ENCODE data around the gene RHOJ. TPM values are rescaled to one million over a fixed set of nuclear protein-coding genes. Genes with fewer than 3 reads are reported as not detected.

Gene RHOJ
- total and polyA plus RNA-seq, 4 donors, result 1.0 to 1.7 (median 1.2) TPM

- 91% methylated on average over 5 of the region's 5 CpGs for WGBS
- no peak for DNase-seq (ENCODE audit: low spot score)
- no peaks in the 10 kb centered on the region for H3K36me3 ChIP-seq (ENCODE audit: control insufficient read depth in 4 of 4, insufficient read depth in 3 of 4, low read depth in 1 of 4, low read length in 3 of 4)
- no peak for TF ChIP-seq YY1 (IDR thresholded peaks at IDR 0.05)
- TF ChIP-seq FOXA1 (IDR thresholded peaks at IDR 0.05), result no peak
- H3K9me3 ChIP-seq (ENCODE audit: control insufficient read depth in 4 of 4, low read length in 3 of 4), result peaks cover 0 to 1% (median 0%) of the 10 kb centered on the region in 4 donors
- no peak overlapping the region for H3K4me3 ChIP-seq (ENCODE audit: low read depth in 1 of 3, low read length in 3 of 3)
- no peaks in the 10 kb centered on the region for H3K27me3 ChIP-seq (ENCODE audit: control insufficient read depth in 4 of 4, insufficient read depth in 4 of 4, low read length in 3 of 4)
- no peak overlapping the region for H3K9ac ChIP-seq (ENCODE audit: low read depth in 1 of 2, low read length in 2 of 2)
- H3K4me1 ChIP-seq (ENCODE audit: control insufficient read depth in 4 of 4, insufficient read depth in 4 of 4, low read length in 3 of 4), result no peaks in the 10 kb centered on the region
- no peak overlapping the region for H3K27ac ChIP-seq (ENCODE audit: low read depth in 1 of 2, low read length in 2 of 2)
Observed at GRCh38 chr14:63268771-63269170, 64.5 kb downstream of the RHOJ start.

- Histone ChIP-seq H3K36me3 (ENCODE audit: control insufficient read depth in 4 of 4, insufficient read depth in 3 of 4, low read depth in 1 of 4, low read length in 3 of 4) (no peaks in the 10 kb centered on the region), H3K4me3 (ENCODE audit: low read depth in 1 of 3, low read length in 3 of 3) (no peak overlapping the region), H3K27ac (ENCODE audit: low read depth in 1 of 2, low read length in 2 of 2) (no peak overlapping the region), H3K9ac (ENCODE audit: low read depth in 1 of 2, low read length in 2 of 2) (no peak overlapping the region), H3K4me1 (ENCODE audit: control insufficient read depth in 4 of 4, insufficient read depth in 4 of 4, low read length in 3 of 4) (no peaks in the 10 kb centered on the region), H3K27me3 (ENCODE audit: control insufficient read depth in 4 of 4, insufficient read depth in 4 of 4, low read length in 3 of 4) (no peaks in the 10 kb centered on the region), H3K9me3 (ENCODE audit: control insufficient read depth in 4 of 4, low read length in 3 of 4) (peaks cover 0 to 1% (median 0%) of the 10 kb centered on the region in 4 donors)
- no peak for TF ChIP-seq SP1 (IDR thresholded peaks at IDR 0.05)
- TF ChIP-seq HNF4A (conservative IDR thresholded peaks at IDR 0.05), result no peak
- no peak for TF ChIP-seq GABPA (IDR thresholded peaks at IDR 0.05 in 1 of 2, conservative IDR thresholded peaks at IDR 0.05 in 1 of 2)
- TF ChIP-seq REST (IDR thresholded peaks at IDR 0.05), result no peak
- TF ChIP-seq RXRA (IDR thresholded peaks at IDR 0.05), result no peak
- no peak for TF ChIP-seq JUND (IDR thresholded peaks at IDR 0.05)
- no peak for DNase-seq (ENCODE audit: low spot score)
- WGBS, result 83% methylated on average over 11 of the region's 11 CpGs
Observed at GRCh38 chr14:63269561-63270225, 65.5 kb downstream of the RHOJ start.

- H3K36me3 ChIP-seq (ENCODE audit: control insufficient read depth in 4 of 4, insufficient read depth in 3 of 4, low read depth in 1 of 4, low read length in 3 of 4), result no peaks in the 10 kb centered on the region
- H3K9ac ChIP-seq (ENCODE audit: low read depth in 1 of 2, low read length in 2 of 2), result no peak overlapping the region
- no peak overlapping the region for H3K27ac ChIP-seq (ENCODE audit: low read depth in 1 of 2, low read length in 2 of 2)
- H3K4me1 ChIP-seq (ENCODE audit: control insufficient read depth in 4 of 4, insufficient read depth in 4 of 4, low read length in 3 of 4), result no peaks in the 10 kb centered on the region
- no peaks in the 10 kb centered on the region for H3K27me3 ChIP-seq (ENCODE audit: control insufficient read depth in 4 of 4, insufficient read depth in 4 of 4, low read length in 3 of 4)
- no peak for DNase-seq (ENCODE audit: low spot score)
- H3K4me3 ChIP-seq (ENCODE audit: low read depth in 1 of 3, low read length in 3 of 3), result no peak overlapping the region
- TF ChIP-seq CTCF (IDR thresholded peaks at IDR 0.05; ENCODE audit: low read depth, low read length, missing input control), result no peak
- no peaks in the 10 kb centered on the region for H3K9me3 ChIP-seq (ENCODE audit: control insufficient read depth in 4 of 4, low read length in 3 of 4)
- 62% methylated on average over 3 of the region's 3 CpGs for WGBS
Observed at GRCh38 chr14:63273129-63273528, 68.9 kb downstream of the RHOJ start.

All from liver (tissue), 9 donors.